ENCODE measurements around the gene EPN1.

DNA sequence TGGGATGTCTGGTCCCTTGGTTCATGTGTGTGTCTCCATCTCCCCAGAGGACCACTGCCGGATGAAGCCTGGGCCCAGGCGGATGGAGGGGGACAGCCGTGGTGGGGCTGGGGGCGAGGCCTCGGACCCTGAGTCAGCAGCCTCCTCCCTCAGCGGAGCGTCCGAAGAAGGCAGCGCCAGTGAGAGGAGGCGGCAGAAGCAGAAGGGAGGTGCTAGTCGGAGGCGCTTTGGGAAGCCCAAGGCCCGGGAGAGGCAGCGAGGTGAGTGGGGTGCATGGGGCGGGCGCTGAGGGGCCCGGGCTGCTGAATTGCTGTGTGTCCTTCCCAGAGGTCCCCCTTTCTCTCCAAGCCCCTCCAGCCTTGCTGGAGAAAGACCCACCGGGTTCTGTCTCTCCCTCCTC, 23.8 kb upstream of the EPN1 start:
- TF ChIP-seq EZH2phosphoT487 (IDR thresholded peaks at IDR 0.05; ENCODE audit: insufficient read depth, low read depth) (no peak), EZH2 (IDR thresholded peaks at IDR 0.05; ENCODE audit: insufficient read depth, poor library complexity, severe bottlenecking) (no peak)

Measured in GM23248 (cell line).